GM19324 (cell line): ENCODE data around the gene SRD5A3.
"Not testable (repeated sequence)": the region's sequence is repeated elsewhere in the genome, so short reads cannot be mapped to it uniquely, and the experiment has no call there.

Experiments used
- ATAC-seq: cut with Tn5 transposase; IDR thresholded peaks from one replicate; pipeline ENCODE4 v1.9.1; 2021; ENCODE audit warnings: mild to moderate bottlenecking, moderate library complexity; ENCODE audit not compliant: unreplicated experiment, low FRiP score

SRD5A3 gene

DNA sequence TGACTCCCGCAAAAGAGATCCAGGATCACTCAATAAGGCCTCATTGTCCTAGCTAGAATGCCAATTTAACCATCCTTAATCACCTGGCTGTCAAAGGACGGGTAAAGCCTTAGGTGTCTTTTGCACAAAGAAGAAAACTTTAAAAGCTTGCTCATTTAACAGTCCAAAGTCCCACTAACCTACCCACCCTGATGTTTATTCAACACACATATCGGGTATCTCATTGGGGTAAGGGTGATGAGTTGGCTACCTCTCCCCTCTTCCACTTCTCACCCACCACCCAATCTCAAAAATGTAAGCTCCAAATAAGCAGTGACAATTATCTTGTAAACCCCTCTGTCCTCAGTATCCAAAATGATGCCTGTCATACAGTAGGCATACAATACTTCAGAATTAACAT is 988 bp upstream of the SRD5A3 start:
- ATAC-seq: no peak

DNA sequence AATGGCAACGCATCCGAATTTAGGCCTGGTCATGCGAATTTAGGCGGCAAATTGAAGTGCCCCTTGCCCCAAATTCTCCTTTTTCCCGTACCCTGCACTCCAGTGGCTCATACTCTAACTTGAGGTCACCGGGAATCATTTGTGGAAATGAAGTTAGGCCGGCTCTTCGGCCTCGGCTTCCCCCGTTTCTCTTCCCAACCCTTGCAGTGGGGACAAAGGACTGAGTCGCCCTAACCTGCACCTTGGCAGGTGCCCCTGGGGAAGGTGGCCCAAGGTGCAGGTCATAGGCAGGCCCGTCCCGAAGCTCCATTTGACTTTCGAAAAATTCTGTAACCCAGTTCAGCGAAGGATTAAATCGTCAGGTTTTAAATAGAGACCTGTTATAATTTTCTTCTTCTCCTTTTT is 811 bp downstream of the SRD5A3 start:
- no peak for ATAC-seq

DNA sequence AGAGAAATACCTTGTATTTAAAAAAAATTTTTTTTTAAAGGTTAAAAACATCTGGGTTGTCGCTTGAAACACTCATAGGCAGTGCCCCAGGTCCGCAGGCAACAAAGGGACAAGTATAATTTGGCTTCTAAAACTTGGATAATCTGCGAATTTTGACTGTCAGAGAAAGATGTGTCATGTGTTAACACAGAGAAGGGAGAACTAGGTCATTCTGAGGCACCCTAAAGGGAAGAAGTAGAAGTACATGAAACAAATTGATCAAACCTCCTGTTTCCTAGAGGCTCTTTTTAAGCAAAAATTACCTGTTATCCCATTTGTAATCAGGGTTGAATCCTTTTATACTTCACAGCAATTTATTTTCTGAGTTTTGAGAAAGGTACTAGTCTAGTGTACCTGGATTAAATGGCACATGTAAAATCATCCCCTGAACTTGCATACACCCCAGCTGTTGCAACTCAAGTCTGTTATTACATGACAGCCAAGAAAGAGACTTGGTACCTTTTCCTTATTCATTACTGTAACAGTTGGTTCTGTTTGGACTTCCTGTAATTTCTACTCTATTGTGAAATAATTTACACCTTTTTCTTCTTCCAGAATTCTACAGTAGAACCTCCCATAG is 1.7 kb downstream of the SRD5A3 start:
- ATAC-seq: no peak

DNA sequence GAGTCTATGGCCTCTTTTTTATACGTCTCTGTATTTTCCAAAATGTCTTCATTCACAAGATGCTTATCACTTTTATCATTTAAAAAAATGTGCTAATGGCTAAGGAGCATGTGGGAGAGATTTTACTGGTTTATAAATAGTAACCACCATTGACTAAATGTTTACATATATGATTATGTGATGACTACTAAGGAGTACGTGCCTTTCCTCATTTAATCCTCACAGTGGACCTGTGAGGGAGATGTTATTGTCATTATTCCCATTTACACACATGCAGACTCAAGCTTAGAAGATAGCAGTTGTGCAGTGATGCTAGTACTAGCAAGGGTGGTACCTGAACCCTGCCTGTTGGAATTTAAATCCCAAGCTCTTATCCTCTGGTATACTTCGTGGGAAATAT is 2.4 kb downstream of the SRD5A3 start:
- no peak for ATAC-seq

DNA sequence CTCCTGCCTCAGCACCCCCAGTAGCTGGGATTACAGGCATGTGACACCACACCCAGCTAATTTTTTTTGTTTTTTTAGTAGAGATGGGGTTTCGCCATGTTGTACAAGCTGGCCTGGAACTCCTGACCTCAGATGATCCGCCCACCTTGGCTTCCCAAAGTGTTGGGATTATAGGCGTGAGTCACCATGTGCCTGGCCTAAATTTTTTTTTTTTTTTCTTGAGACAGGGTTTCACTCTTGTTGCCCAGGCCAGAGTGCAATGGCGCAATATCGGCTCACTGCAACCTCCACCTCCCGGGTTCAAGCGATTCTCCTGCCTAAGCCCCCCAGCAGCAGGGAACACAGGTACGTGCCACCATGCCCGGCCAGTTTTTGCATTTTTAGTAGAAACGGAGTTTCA is 4.8 kb downstream of the SRD5A3 start:
- not testable (repeated sequence) for ATAC-seq

DNA sequence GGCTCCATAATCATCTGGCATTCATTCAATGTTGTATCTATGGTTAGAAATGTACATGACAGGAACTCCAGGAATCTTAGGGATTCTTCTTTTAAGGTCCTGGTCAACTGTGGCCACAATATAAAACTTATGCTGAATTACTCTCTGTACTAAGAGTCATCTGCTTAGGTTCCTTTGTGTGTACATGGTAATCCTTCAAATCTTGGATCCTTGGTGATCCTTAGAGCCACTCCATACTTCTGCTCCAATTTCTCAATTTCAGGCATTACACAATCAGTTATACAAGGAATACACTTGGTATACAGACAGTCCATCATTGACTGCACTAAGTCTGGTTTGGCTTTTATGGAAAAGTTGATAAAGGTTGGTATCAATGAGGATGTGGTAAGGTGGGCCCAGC is 5.8 kb downstream of the SRD5A3 start:
- no peak for ATAC-seq

DNA sequence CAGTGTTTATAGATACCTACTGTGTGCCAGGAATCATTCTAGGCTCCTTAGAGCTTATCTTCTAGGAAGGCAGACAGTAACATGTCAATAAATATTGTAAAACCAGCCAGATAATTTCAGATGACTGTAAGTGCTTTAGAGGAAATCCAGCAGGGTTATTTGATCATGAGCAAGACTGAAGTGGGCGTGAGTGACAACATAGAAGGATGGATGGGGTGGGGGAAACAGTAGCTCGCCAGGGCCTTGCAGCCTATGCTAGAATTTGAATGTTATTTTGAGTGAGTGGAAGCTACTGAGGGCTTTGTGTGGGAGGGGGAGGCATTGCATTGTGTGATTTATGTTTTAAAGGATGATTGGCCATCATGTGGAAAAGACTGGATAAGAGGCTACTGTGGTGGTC is 6.7 kb downstream of the SRD5A3 start:
- no peak for ATAC-seq

DNA sequence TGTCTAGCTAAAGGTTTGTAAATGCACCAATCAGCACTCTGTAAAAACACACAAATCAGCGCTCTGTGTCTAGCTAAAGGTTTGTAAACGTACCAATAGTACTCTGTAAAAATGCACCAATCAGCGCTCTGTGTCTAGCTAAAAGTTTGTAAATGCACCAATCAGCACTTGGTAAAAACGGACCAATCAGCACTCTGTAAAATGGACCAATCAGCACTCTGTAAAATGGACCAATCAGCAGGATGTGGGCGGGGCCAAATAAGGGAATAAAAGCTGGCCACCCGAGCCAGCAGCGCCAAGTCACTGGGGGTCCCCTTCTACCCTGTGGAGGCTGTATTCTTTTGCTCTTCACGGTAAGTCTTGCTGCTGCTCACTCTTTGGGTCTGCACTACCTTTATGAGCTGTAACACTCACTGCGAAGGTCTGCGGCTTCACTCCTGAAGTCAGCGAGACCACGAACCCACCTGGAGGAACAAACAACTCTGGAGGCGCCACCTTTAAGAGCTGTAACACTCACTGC is 7.2 kb downstream of the SRD5A3 start:
- ATAC-seq: not testable (repeated sequence)

DNA sequence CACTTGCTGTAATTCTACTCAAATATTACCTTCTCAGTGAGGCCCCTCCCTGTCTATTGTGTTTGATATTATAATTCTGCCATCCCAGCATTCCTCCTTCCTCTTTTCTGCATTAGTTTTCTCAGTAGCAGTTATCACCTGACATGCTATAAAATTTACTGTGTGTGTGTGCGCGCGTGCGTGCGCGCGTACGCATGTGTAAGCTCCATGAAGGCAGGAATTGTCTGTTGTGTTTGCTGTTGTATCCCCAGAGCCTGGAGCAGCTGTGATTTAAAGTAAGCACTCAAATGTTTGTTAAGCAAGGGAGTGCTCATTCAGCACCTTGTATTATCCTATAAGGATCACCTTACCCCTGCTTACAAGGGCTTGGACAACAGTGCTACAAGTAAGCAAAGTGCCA is 8.6 kb downstream of the SRD5A3 start:
- no peak for ATAC-seq

DNA sequence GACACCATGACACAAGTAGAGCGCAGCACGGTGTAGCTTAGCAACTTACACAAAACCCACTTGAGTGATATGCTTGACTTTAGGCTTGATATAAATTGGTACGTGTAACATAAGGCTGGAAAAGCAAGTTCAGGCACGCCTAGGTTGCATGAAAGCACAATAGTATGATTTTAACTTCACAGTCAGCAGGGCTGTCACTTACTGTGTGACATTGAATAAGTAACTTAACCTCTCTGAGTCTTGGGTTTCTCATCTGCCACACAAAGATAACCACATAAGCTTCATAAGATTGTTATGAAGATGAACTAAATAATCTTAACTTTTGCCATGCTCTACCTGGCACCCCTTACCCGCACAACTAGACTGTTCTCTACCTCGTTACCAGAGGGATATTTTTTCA is 9.5 kb downstream of the SRD5A3 start:
- no peak for ATAC-seq

DNA sequence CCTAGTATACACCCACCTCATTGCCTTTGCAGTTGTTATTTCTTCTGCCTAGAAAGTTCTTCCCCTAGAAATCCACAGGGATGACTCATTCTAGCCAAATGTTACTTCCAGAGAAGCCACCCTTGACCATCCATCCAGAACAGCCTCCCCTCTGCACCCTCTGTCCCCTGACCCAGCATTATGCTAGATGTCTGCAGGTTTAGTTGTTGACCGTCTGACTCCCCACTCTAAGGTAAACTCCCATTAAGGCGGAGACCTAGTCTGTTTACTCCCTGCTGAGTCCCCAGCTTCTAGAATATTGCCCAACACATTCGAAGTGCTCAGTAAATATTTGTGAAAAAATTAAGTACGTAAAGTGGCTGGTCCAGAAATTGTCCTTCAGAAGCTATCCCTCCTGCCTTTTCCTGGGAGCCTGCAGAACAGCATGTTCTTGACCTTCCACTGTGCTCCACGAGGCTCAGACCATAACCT is 11.0 kb downstream of the SRD5A3 start:
- no peak for ATAC-seq

DNA sequence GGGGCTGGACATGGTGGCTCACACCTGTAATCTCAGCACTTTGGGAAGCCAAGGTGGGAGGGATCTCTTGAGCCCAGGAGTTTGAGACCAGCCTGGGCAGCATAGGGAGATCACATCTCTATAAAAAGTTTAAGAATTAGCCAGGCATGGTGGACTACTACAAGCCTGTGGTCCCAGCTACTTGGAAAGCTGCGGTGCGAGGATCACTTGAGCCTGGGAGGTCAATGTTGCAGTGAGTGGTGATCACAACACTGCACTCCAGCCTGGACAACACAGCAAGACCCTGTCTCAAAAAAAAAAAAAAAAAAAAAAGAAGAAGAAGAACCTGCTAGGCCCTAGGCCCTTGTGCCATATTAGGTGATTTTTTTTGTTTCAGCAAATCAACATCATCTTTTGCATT is 12.2 kb downstream of the SRD5A3 start:
- no peak for ATAC-seq

DNA sequence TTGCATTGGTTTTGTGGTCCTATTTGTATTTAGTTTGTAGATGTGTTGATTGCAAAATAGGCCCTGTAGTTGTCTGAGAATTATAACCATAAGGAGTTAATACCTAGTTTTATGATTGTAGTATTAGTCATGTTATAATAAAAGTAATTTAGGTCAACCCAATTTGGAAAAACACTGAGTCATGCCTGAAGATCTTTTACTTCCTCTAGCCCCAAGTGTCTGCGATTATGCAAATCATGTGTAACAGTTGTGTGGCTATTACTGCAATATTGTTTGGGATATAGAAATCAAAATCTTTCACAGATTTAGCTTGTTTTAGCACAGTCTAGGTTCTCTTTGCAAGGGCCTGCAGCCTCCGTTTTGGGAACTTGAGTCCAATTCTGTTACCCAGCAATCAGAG is 12.6 kb downstream of the SRD5A3 start:
- no peak for ATAC-seq

DNA sequence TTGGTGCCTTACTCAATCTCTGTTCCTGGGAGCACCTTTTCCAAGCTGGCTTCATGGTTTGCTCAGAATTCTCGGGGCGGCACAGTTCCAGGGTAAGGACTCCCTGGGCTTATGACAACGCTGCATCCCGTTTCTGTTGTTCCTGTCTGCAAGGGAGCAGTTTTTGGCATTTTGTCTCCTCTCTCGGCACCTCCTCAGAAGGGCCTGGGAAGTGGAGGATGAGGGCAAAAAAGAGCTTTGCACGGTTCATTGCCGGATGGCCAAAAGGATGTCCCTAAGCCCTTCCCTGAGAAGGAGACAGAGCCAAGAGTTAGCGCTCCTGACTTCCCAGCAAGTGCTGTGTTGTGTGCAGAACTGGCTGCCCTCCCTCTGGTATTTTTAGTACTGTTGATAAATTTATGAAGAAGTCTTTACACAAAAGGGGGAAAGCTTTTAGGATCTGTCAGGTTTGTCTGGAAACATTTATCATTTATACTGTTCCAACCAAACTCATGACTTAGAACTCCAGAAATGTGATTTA is 13.4 kb downstream of the SRD5A3 start:
- no peak for ATAC-seq

DNA sequence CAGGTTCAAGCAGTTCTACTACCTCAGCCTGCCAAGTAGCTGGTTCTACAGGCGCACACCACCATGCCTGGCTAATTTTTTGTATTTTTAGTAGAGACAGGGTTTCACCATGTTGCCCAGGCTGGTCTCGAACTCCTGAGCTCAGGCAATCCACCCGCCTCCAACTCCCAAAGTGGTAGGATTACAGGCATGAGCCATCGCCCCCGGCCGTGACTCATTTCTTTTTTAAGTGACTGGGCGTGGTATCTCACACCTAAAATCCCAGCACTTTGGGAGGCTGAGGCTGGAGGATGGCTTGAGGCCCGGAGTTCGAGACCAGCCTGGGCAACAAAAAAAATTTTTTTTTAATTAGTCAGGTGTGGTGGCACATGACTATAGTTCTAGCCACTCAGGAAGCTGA is 16.9 kb downstream of the SRD5A3 start:
- not testable (repeated sequence) for ATAC-seq

DNA sequence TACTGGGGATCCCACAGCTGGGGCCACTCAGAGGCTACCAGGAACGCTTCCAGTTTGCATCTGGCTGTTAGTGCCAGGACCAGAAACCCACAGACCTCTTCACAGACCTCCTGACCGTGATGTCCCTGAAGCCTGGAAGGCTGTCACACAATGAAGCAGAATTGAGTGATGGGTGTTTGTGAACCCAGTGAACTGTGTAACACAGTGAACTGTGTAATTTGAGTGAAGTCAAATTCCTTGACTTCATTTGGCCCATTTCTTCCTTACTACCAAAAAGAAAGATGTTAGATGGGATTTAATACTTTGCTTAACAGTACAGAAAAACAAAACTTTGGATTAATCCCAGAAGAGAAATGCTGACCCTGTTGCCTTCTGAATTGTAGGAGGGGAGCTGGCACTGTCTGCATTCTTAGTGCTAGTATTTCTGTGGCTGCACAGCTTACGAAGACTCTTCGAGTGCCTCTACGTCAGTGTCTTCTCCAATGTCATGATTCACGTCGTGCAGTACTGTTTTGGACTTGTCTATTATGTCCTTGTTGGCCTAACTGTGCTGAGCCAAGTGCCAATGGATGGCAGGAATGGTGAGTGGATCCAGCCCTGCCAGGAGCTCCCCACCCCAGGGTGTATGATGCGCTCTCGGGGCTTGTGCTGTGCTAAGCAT is 17.8 kb downstream of the SRD5A3 start:
- no peak for ATAC-seq

DNA sequence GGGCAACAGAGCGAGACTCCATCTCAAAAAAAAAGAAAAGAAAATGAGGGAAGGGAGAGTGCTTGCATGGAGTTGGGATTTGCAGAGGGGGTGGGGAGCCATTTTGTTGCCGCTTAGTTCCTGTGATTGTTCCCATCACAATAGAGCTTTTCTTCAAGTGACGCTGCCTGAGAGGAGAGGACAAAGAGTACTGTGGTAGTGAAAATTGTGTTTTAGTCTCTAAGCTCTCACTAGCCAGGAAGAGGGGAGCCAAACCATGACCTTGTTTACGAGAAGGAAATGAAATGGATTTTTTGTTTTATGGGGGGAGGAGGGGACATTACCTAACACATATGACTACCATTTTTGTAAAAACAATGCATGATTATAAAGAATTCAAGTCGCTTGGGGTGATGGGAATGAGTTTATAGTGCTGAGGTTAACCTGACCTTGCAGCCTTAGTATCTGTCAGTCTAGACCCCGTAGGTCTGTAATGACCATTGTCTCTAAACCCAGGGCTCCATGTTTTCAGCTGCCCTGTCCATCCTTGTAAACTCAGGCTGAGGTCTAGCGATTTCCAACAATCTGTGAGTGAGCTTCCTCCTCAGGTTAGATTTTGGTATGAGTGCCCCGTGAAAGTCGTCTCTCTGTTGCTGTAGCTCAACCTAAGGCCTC is 18.8 kb downstream of the SRD5A3 start:
- ATAC-seq: no peak

DNA sequence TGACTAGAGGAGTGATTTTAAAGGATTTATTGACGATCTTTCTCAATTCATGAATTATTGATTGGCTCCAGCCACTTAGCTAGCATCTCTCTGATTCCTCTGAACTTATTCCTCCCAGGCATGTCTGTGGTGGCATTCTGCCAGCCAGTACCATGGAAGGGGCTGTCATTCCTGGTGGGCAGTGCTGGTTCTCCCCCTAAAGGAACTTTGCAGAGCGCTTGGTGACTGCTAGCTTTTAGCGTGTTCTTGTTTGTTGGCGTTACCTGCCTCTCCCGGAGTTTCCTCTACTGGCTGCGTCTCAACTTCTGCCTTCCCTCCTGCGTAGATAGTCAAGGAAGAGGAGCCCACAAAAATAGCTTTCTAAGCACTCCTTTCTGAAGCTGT is 19.3 kb downstream of the SRD5A3 start:
- ATAC-seq: no peak

DNA sequence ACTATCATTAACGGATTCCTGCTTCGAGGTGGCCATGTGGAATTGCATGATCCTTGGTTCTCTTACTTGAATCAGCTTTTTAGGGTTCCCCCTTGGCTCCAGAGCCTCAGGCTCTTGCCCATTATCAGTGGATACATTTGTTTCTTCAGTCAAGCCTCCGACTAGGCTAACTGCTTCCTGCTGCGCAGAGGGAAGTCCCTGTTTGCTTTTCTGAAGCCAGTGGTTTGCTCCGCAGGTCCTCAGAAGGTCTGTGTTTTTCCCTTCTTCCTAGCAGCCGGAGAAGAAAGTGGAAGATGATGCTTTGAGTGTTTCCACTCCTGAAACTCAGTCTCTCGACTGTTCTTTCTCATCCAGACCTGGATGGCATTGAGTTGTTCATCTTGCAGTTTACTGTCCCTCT is 20.6 kb downstream of the SRD5A3 start:
- ATAC-seq: no peak

DNA sequence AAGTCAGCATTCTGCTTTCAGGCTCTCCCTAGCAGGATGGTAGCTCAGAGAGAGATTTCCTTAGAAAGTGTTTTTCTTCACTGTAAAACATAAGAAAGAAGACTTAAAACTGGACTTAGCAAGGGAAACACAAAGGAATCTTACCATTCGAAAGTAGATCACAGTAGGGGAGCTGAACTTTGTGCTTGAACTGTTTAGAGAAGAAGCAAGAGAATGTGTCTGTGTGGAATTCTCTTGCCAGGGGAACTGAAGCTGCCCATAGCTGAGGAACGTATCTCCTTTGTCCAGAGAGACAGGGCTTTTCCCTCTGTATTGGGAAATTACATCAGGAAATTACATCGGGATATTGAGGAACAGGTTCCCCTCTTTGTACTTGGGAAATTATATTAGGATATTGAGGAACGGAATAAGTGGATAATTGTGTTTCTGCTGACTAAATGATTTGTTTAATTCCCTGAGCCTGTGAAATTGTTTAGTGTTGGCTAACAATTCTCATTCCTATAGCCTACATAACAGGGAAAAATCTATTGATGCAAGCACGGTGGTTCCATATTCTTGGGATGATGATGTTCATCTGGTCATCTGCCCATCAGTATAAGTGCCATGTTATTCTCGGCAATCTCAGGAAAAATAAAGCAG is 21.2 kb downstream of the SRD5A3 start:
- no peak for ATAC-seq

DNA sequence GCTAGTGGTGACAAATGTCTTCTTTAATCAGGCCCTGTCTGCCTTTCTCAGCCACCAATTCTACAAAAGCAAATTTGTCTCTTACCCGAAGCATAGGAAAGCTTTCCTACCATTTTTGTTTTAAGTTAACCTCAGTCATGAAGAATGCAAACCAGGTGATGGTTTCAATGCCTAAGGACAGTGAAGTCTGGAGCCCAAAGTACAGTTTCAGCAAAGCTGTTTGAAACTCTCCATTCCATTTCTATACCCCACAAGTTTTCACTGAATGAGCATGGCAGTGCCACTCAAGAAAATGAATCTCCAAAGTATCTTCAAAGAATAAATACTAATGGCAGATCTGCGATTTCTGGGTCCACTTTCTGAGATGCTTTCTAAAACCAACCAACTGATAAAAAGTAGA is 23.9 kb downstream of the SRD5A3 start:
- ATAC-seq: no peak
